Parathyroid adenoma (tissue), 2 donors: Measurements from ENCODE around the gene KICS2.

ENCODE experiments used
- H2AFZ ChIP-seq: fragments of 300-600 bp; sonication (generic); one replicate; pipeline ENCODE4 v1.7.0; 2017; ENCODE audit warnings: antibody characterized with exemption, mild to moderate bottlenecking
- H3K27ac ChIP-seq: fragments of 300-600 bp; sonication (generic); one replicate; pipeline ENCODE4 v1.7.0; 2017
- H3K27me3 ChIP-seq: fragments of 300-600 bp; sonication (generic); one replicate; pipeline ENCODE4 v1.7.0; 2017; ENCODE audit warnings: low read length; ENCODE audit not compliant: control insufficient read depth, insufficient read depth
- H3K36me3 ChIP-seq: fragments of 300-600 bp; sonication (generic); one replicate; pipeline ENCODE4 v1.7.0; 2017; ENCODE audit warnings: low read length; ENCODE audit not compliant: control insufficient read depth, insufficient read depth
- H3K4me1 ChIP-seq: fragments of 300-600 bp; sonication (generic); one replicate; pipeline ENCODE4 v1.7.0; 2017; ENCODE audit warnings: control low read depth
- H3K4me2 ChIP-seq: fragments of 300-600 bp; sonication (generic); one replicate; pipeline ENCODE4 v1.7.0; 2017; ENCODE audit warnings: low read length
- H3K4me3 ChIP-seq: fragments of 300-600 bp; sonication (generic); one replicate; pipeline ENCODE4 v1.7.0; 2017; ENCODE audit warnings: low read depth, low read length
- H3K79me2 ChIP-seq: fragments of 300-600 bp; sonication (generic); one replicate; pipeline ENCODE4 v1.7.0; 2017; ENCODE audit warnings: control low read depth
- H3K9ac ChIP-seq: fragments of 300-600 bp; sonication (generic); one replicate; pipeline ENCODE4 v1.7.0; 2017; ENCODE audit warnings: mild to moderate bottlenecking
- H3K9me3 ChIP-seq: fragments of 300-600 bp; sonication (generic); one replicate; pipeline ENCODE4 v1.7.0; 2017; ENCODE audit warnings: low read length; ENCODE audit not compliant: control insufficient read depth
- CTCF ChIP-seq: fragments of 300-600 bp; sonication (generic); IDR thresholded peaks from one replicate; pipeline ENCODE4 v1.7.0; 2017; ENCODE audit warnings: antibody characterized with exemption, mild to moderate bottlenecking
- donor health status: primary hyperparathyroidism.

The KICS2 gene

GRCh38 chr12:64212119-64212746 is 9.9 kb downstream of the KICS2 start:
- no peak overlapping the region for H2AFZ ChIP-seq
- H3K9ac ChIP-seq, result no peak overlapping the region
- TF ChIP-seq CTCF, result no peak
- no peaks in the 10 kb centered on the region for H3K9me3 ChIP-seq
- H3K4me3 ChIP-seq, result no peak overlapping the region
- H3K4me1 ChIP-seq, result peaks cover 5% of the 10 kb centered on the region
- no peak overlapping the region for H3K27ac ChIP-seq
- no peak overlapping the region for H3K4me2 ChIP-seq
- H3K27me3 ChIP-seq, result no peaks in the 10 kb centered on the region
- H3K79me2 ChIP-seq, result peaks cover 2% of the 10 kb centered on the region
- H3K36me3 ChIP-seq, result no peaks in the 10 kb centered on the region

GRCh38 chr12:64207453-64207852 is 14.6 kb downstream of the KICS2 start:
- Histone ChIP-seq H3K79me2 (peaks cover 7% of the 10 kb centered on the region), H3K27ac (no peak overlapping the region)
- TF ChIP-seq CTCF, result no peak

GRCh38 chr12:64205542-64205941 is 16.6 kb downstream of the KICS2 start:
- Histone ChIP-seq H3K4me3 (no peak overlapping the region), H3K27ac (no peak overlapping the region), H3K79me2 (peaks cover 7% of the 10 kb centered on the region), H3K27me3 (no peaks in the 10 kb centered on the region), H3K36me3 (no peaks in the 10 kb centered on the region), H3K9me3 (no peaks in the 10 kb centered on the region), H3K4me2 (no peak overlapping the region), H3K4me1 (no peaks in the 10 kb centered on the region), H3K9ac (no peak overlapping the region), H2AFZ (no peak overlapping the region)
- no peak for TF ChIP-seq CTCF

More at GRCh38 chr12:64207453-64207852, 14.6 kb downstream of the KICS2 start:
- no peak overlapping the region for H2AFZ ChIP-seq
- no peaks in the 10 kb centered on the region for H3K27me3 ChIP-seq
- no peaks in the 10 kb centered on the region for H3K9me3 ChIP-seq
- H3K4me2 ChIP-seq, result no peak overlapping the region
- no peak overlapping the region for H3K9ac ChIP-seq
- no peaks in the 10 kb centered on the region for H3K36me3 ChIP-seq
- no peak overlapping the region for H3K4me3 ChIP-seq
- no peaks in the 10 kb centered on the region for H3K4me1 ChIP-seq

GRCh38 chr12:64203775-64204174 is 18.3 kb downstream of the KICS2 start:
- no peak overlapping the region for H2AFZ ChIP-seq

More at GRCh38 chr12:64203775-64204174, 18.3 kb downstream of the KICS2 start:
- Histone ChIP-seq H3K9me3 (no peaks in the 10 kb centered on the region), H3K36me3 (no peaks in the 10 kb centered on the region), H3K27ac (no peak overlapping the region), H3K79me2 (peaks cover 7% of the 10 kb centered on the region), H3K4me3 (no peak overlapping the region), H3K4me2 (no peak overlapping the region), H3K27me3 (no peaks in the 10 kb centered on the region), H3K9ac (no peak overlapping the region), H3K4me1 (no peaks in the 10 kb centered on the region)
- TF ChIP-seq CTCF, result no peak
